ENCODE measurements around the gene UCKL1.

The UCKL1 gene

GRCh38 chr20:63955827-63956663 lies at the start of gene UCKL1:
Gene UCKL1, minus strand, starts transcription at chr20:63956416. Its CDS starts 44 bp downstream, at chr20:63956372.
- no peak for TF ChIP-seq GATA2 (IDR thresholded peaks at IDR 0.05; ENCODE audit: low read depth, low read length)
- TF ChIP-seq GATA3 (IDR thresholded peaks at IDR 0.05; ENCODE audit: low read depth, low read length): no peak

DNA sequence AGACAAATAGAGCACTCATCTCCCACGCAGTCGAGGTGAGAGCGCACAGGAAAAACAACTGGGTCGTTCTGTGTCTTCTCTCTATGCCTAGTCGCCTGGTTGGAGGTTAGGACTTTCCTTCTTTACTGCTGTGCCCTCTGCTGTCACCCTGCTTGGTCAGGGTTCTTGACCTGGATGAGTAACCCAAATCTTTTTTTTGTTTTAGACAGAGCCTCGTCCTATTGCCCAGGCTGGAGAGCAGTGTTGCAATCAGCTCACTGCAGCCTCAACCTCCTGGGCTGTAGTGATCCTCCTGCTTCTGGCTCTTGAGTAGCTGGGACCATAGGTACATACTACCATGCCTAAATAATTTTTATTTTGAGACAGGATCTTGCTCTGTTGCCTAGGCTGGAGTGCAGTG lies 49.2 kb upstream of the UCKL1 start:
- TF ChIP-seq GATA3 (IDR thresholded peaks at IDR 0.05; ENCODE audit: low read depth, low read length) (no peak), GATA2 (IDR thresholded peaks at IDR 0.05; ENCODE audit: low read depth, low read length) (no peak)

- TF ChIP-seq GATA2 (IDR thresholded peaks at IDR 0.05; ENCODE audit: low read depth, low read length) (no peak), GATA3 (IDR thresholded peaks at IDR 0.05; ENCODE audit: low read depth, low read length) (no peak)
These were observed 47.9 kb upstream of the UCKL1 start for GRCh38 chr20:64003960-64004725.

DNA sequence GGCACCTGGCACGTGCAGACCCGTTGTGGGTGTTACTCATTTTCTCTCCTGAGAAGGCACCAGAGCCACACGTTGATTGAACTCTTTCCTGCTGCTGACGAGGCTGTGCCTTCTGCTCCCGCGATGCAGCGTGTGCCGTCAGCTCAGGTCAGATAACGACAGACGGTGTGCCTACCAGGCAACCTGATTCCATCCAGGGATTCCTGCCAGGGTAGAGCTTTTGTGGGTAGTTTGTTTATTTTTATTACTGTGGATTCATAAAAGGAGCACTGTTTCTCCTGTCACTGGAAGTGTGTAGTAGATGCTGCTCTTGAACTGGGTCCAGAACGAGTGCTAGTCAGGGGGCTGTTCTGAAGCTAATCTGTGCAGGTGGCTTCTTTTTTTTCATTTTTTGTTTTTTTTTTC lies 45.4 kb upstream of the UCKL1 start:
- TF ChIP-seq GATA3 (IDR thresholded peaks at IDR 0.05; ENCODE audit: low read depth, low read length) (no peak), GATA2 (IDR thresholded peaks at IDR 0.05; ENCODE audit: low read depth, low read length) (no peak)

- TF ChIP-seq GATA3 (IDR thresholded peaks at IDR 0.05; ENCODE audit: low read depth, low read length) (no peak), GATA2 (IDR thresholded peaks at IDR 0.05; ENCODE audit: low read depth, low read length) (no peak)
These were observed 44.7 kb upstream of the UCKL1 start for GRCh38 chr20:64000906-64001305.

GRCh38 chr20:63982937-63983336 lies 26.7 kb upstream of the UCKL1 start:
- no peak for TF ChIP-seq GATA2 (IDR thresholded peaks at IDR 0.05; ENCODE audit: low read depth, low read length)
- no peak for TF ChIP-seq GATA3 (IDR thresholded peaks at IDR 0.05; ENCODE audit: low read depth, low read length)

- TF ChIP-seq GATA3 (IDR thresholded peaks at IDR 0.05; ENCODE audit: low read depth, low read length) (no peak), GATA2 (IDR thresholded peaks at IDR 0.05; ENCODE audit: low read depth, low read length) (no peak)
These were observed 24.9 kb upstream of the UCKL1 start, which contains the start of gene PRPF6 for GRCh38 chr20:63980806-63981728. Gene PRPF6, plus strand, starts transcription at chr20:63981132. Its CDS starts 114 bp downstream, at chr20:63981246.

- TF ChIP-seq GATA2 (IDR thresholded peaks at IDR 0.05; ENCODE audit: low read depth, low read length): no peak
- TF ChIP-seq GATA3 (IDR thresholded peaks at IDR 0.05; ENCODE audit: low read depth, low read length): no peak
These were observed 24.1 kb upstream of the UCKL1 start for GRCh38 chr20:63980317-63980805.

- TF ChIP-seq GATA3 (IDR thresholded peaks at IDR 0.05; ENCODE audit: low read depth, low read length): no peak
- no peak for TF ChIP-seq GATA2 (IDR thresholded peaks at IDR 0.05; ENCODE audit: low read depth, low read length)
These were observed 23.5 kb upstream of the UCKL1 start, which contains the start of gene SAMD10 for GRCh38 chr20:63979557-63980316. Gene SAMD10, minus strand, starts transcription at chr20:63979642. Its CDS starts 175 bp downstream, at chr20:63979467.

GRCh38 chr20:63979229-63979556 lies 23.0 kb upstream of the UCKL1 start:
- TF ChIP-seq GATA2 (IDR thresholded peaks at IDR 0.05; ENCODE audit: low read depth, low read length): no peak

GRCh38 chr20:63978319-63979228 lies 22.4 kb upstream of the UCKL1 start:
- no peak for TF ChIP-seq GATA3 (IDR thresholded peaks at IDR 0.05; ENCODE audit: low read depth, low read length)
- TF ChIP-seq GATA2 (IDR thresholded peaks at IDR 0.05; ENCODE audit: low read depth, low read length): no peak

DNA sequence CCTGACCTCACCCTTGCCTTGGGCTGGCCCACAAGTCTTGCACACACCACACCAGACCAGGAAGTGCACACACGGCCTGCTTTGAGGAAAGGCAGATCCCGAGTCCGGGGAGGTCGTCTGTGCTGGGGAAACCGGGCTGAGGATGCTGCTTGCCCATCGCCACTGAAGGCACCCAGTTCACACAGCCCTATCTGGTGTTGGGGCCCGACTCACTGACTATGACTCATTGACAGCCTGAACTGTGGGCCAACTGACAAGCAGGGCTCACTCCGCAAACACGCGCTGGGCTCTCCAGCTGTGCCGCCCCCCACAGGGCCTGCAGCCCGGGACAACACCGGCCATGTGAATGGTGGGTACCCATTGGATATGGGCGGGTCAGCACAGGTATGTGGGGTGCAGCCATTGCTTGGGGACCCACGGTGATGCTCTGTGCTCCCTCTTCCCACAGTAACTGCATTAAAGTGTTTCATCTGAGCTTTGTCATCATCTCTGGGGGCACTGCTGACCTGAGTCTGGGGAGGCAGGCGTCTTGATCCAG lies 21.6 kb upstream of the UCKL1 start:
- TF ChIP-seq GATA3 (IDR thresholded peaks at IDR 0.05; ENCODE audit: low read depth, low read length): no peak

Data from SH-SY5Y (cell line).